IPS-NIHi7 (cell line): Measurements from ENCODE around the gene TGM1.

ENCODE experiments used
- DNase-seq: peaks from one replicate; pipeline ENCODE4 v3.0.0; 2012; ENCODE audit warnings: mixed read lengths; ENCODE audit errors: extremely low spot score

TGM1 gene

GRCh38 chr14:24262821-24263733 lies at the start of gene TGM1:
Gene TGM1 (minus strand): TSS chr14:24263177. CDS start chr14:24262352, 825 bp downstream.
- DNase-seq = peak; percentile 46

- no peak for DNase-seq
These were observed 49.0 kb upstream of the TGM1 start for GRCh38 chr14:24311837-24312615.

- DNase-seq = peak; percentile 73
These were observed 47.9 kb upstream of the TGM1 start, which contains the start of gene LTB4R for GRCh38 chr14:24310646-24311604. Gene LTB4R (plus strand): TSS chr14:24311502. CDS start chr14:24315652, 4,150 bp downstream.

GRCh38 chr14:24310265-24310645 lies 47.3 kb upstream of the TGM1 start:
- DNase-seq = no peak

GRCh38 chr14:24309538-24310264 lies 46.7 kb upstream of the TGM1 start, which contains the start of gene LTB4R2:
Gene LTB4R2 (plus strand): TSS chr14:24310140. CDS start chr14:24310665, 525 bp downstream.
- no peak for DNase-seq

GRCh38 chr14:24308342-24309124 lies 45.6 kb upstream of the TGM1 start:
- no peak for DNase-seq

- DNase-seq = peak; percentile 77
These were observed 44.8 kb upstream of the TGM1 start, which contains the start of gene CIDEB for GRCh38 chr14:24307575-24308341. Gene CIDEB (minus strand): TSS chr14:24307977. CDS start chr14:24307858, 119 bp downstream.

GRCh38 chr14:24307156-24307574 lies 44.2 kb upstream of the TGM1 start:
- DNase-seq = no peak

- DNase-seq = no peak
These were observed 41.0 kb upstream of the TGM1 start for GRCh38 chr14:24304019-24304387.

- DNase-seq = no peak
These were observed 37.5 kb upstream of the TGM1 start for GRCh38 chr14:24300326-24300980.

- peak; percentile 94 for DNase-seq
These were observed 36.5 kb upstream of the TGM1 start, which contains the start of the genes DHRS1 and NOP9 for GRCh38 chr14:24299255-24300191. Gene DHRS1 (minus strand): TSS chr14:24299780. CDS start chr14:24299106, 674 bp downstream. Gene NOP9 (plus strand): TSS chr14:24299850. CDS start chr14:24299955, 105 bp downstream.

- no peak for DNase-seq
These were observed 35.9 kb upstream of the TGM1 start for GRCh38 chr14:24298892-24299254.

GRCh38 chr14:24297190-24297964 lies 34.4 kb upstream of the TGM1 start:
- DNase-seq = peak; percentile 41

GRCh38 chr14:24296341-24297157 lies 33.6 kb upstream of the TGM1 start:
- peak; percentile 84 for DNase-seq

GRCh38 chr14:24293525-24293924 lies 30.5 kb upstream of the TGM1 start:
- DNase-seq = no peak
